Mesenchymal stem cell (in vitro differentiated cells and primary cell): ENCODE data around the gene FCER1G.

Experiments
- DNase-seq: peaks from one replicate; pipeline ENCODE4 v3.0.0-alpha.2; 2013
- H2AFZ ChIP-seq: one replicate; pipeline ENCODE4 v1.6.1; 2013; ENCODE audit warnings: low read depth, mild to moderate bottlenecking, control low read depth, inconsistent platforms, low read length, moderate library complexity
- H2AK5ac ChIP-seq: 2 replicates; pipeline ENCODE4 v1.6.1; 2013; ENCODE audit warnings: low read length, moderate library complexity, mild to moderate bottlenecking, inconsistent platforms; ENCODE audit not compliant: severe bottlenecking
- H2BK120ac ChIP-seq: one replicate; pipeline ENCODE4 v1.6.1; 2013; ENCODE audit warnings: low read depth, mild to moderate bottlenecking, inconsistent platforms, low read length, moderate library complexity
- H2BK12ac ChIP-seq, 2 experiments: one replicate each; pipeline ENCODE4 v1.6.1; 2013; ENCODE audit warnings: inconsistent platforms in 2 of 2, low read length in 2 of 2, mild to moderate bottlenecking in 2 of 2, moderate library complexity in 2 of 2, control low read depth in 1 of 2
- H2BK15ac ChIP-seq: one replicate; pipeline ENCODE4 v1.6.1; 2013; ENCODE audit warnings: mild to moderate bottlenecking, low read depth, inconsistent platforms; ENCODE audit not compliant: poor library complexity, severe bottlenecking
- H2BK5ac ChIP-seq: 2 replicates; pipeline ENCODE4 v1.6.1; 2013; ENCODE audit warnings: low read depth, mild to moderate bottlenecking, low read length, control low read depth, inconsistent platforms; ENCODE audit not compliant: poor library complexity, severe bottlenecking
- H3K14ac ChIP-seq, 2 experiments: one replicate each; pipeline ENCODE4 v1.6.1; 2013; ENCODE audit warnings: inconsistent platforms in 2 of 2, low read length in 2 of 2, control low read depth in 1 of 2, mild to moderate bottlenecking in 1 of 2, moderate library complexity in 1 of 2
- H3K18ac ChIP-seq, 2 experiments: one replicate each; pipeline ENCODE4 v1.6.1; 2013; ENCODE audit warnings: inconsistent platforms in 2 of 2, low read length in 2 of 2, control low read depth in 1 of 2, low read depth in 1 of 2, mild to moderate bottlenecking in 1 of 2
- H3K23ac ChIP-seq, 2 experiments: one replicate each; pipeline ENCODE4 v1.6.1; 2013; ENCODE audit warnings: inconsistent platforms in 2 of 2, low read length in 2 of 2, mild to moderate bottlenecking in 2 of 2, moderate library complexity in 2 of 2, control low read depth in 1 of 2
- H3K27ac ChIP-seq: 2 replicates; pipeline ENCODE4 v1.5.1; 2013; ENCODE audit warnings: mild to moderate bottlenecking, moderate library complexity, low read length, control low read depth, inconsistent platforms; ENCODE audit not compliant: poor library complexity, severe bottlenecking
- H3K27me3 ChIP-seq, 2 experiments: 2 replicates each; pipeline versions ENCODE4 v1.6.1 to v1.7.0; 2013; ENCODE audit warnings: low read length in 2 of 2, mild to moderate bottlenecking in 2 of 2, moderate library complexity in 2 of 2, control low read depth in 1 of 2, inconsistent platforms in 1 of 2; ENCODE audit not compliant: control insufficient read depth in 1 of 2, insufficient read depth in 1 of 2
- H3K36me3 ChIP-seq, 2 experiments: 2 replicates each; pipeline versions ENCODE4 v1.6.1 to v1.7.0; 2013; ENCODE audit warnings: low read length in 2 of 2, control low read depth in 1 of 2, inconsistent platforms in 1 of 2, low read depth in 1 of 2, mild to moderate bottlenecking in 1 of 2; ENCODE audit not compliant: insufficient read depth in 2 of 2, control insufficient read depth in 1 of 2
- H3K4ac ChIP-seq, 2 experiments: one replicate each; pipeline ENCODE4 v1.6.1; 2013; ENCODE audit warnings: inconsistent platforms in 2 of 2, low read length in 2 of 2, mild to moderate bottlenecking in 2 of 2, moderate library complexity in 2 of 2, control low read depth in 1 of 2, low read depth in 1 of 2
- H3K4me1 ChIP-seq: 2 replicates; pipeline ENCODE4 v1.6.1; 2013; ENCODE audit warnings: low read depth, low read length, control low read depth; ENCODE audit not compliant: control insufficient read depth, insufficient read depth
- H3K4me2 ChIP-seq: 2 replicates; pipeline ENCODE4 v1.6.1; 2013; ENCODE audit warnings: low read length, mild to moderate bottlenecking, inconsistent platforms; ENCODE audit not compliant: poor library complexity, severe bottlenecking
- H3K4me3 ChIP-seq, 2 experiments: 2 replicates each; pipeline versions ENCODE4 v1.5.1 to v1.7.0; 2013; ENCODE audit warnings: low read length in 2 of 2, mild to moderate bottlenecking in 2 of 2, control low read depth in 1 of 2, low read depth in 1 of 2; ENCODE audit not compliant: insufficient read depth in 1 of 2
- H3K79me1 ChIP-seq: replicated peaks from 2 replicates; pipeline ENCODE4 v1.6.1; 2013; ENCODE audit warnings: mild to moderate bottlenecking, control low read depth, low read length, inconsistent platforms; ENCODE audit not compliant: poor library complexity, severe bottlenecking
- H3K9ac ChIP-seq: 2 replicates; pipeline ENCODE4 v1.7.0; 2013; ENCODE audit warnings: mild to moderate bottlenecking, low read length, moderate library complexity
- H3K9me3 ChIP-seq: 2 replicates; pipeline ENCODE4 v1.7.0; 2013; ENCODE audit warnings: mild to moderate bottlenecking, low read length; ENCODE audit not compliant: control insufficient read depth
- H4K8ac ChIP-seq: one replicate; pipeline ENCODE4 v1.6.1; 2013; ENCODE audit warnings: inconsistent platforms, mild to moderate bottlenecking, low read length, moderate library complexity
- H4K91ac ChIP-seq: one replicate; pipeline ENCODE4 v1.6.1; 2013; ENCODE audit warnings: mild to moderate bottlenecking, low read length, inconsistent platforms
- WGBS: methylation state at CpG from one replicate; pipeline ENCODE4 v1.1.7; 2013; ENCODE audit warnings: mixed read lengths; 5-methylcytosine and 5-hydroxymethylcytosine counted together

Gene FCER1G

DNA sequence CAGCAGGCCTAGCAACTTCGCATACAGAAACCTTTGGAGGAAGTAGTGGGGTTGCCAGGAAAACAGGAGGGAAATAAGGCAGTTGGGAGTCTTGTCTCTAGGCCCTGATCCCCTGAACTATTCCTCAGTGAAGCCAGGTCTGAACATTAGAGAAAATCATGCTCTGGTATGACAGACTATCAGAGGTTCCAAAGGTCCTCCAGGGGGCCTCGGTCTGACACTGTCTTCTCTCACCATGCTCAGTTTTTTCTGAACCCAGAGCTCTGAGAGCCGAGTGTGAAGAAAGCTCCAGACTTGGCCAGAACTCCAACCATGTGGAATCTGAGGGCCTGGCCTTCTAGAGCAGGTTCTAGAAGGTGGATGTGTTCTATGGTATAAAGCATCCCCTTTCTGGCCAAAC lies 14.8 kb downstream of the FCER1G start:
- Histone ChIP-seq H3K14ac (no peak overlapping the region), H2AK5ac (no peak overlapping the region), H3K4me3 (no peak overlapping the region), H3K79me1 (peaks cover 14% of the 10 kb centered on the region), H3K4me1 (peaks cover 15% of the 10 kb centered on the region), H2BK120ac (no peak overlapping the region), H2BK5ac (no peak overlapping the region), H4K8ac (no peak overlapping the region), H3K18ac (no peak overlapping the region), H3K4me2 (no peak overlapping the region), H4K91ac (no peak overlapping the region), H3K27ac (no peak overlapping the region), H2BK15ac (no peak overlapping the region), H2AFZ (no peak overlapping the region), H3K36me3 (peaks cover 26 to 35% of the 10 kb centered on the region in 2 experiments), H3K23ac (no peak overlapping the region), H2BK12ac (no peak overlapping the region), H3K27me3 (no peaks in the 10 kb centered on the region), H3K9ac (peak overlapping the region; percentile 18), H3K9me3 (no peaks in the 10 kb centered on the region), H3K4ac (no peak overlapping the region)
- WGBS: 83% methylated on average over 3 of the region's 3 CpGs
- DNase-seq: no peak

- Histone ChIP-seq H3K79me1 (peaks cover 14% of the 10 kb centered on the region), H2AFZ (no peak overlapping the region), H3K27ac (no peak overlapping the region), H3K9ac (no peak overlapping the region), H3K4me3 (no peak overlapping the region), H2BK120ac (no peak overlapping the region), H3K4me2 (no peak overlapping the region), H2BK15ac (no peak overlapping the region), H3K9me3 (no peaks in the 10 kb centered on the region), H2AK5ac (no peak overlapping the region), H4K8ac (no peak overlapping the region), H2BK5ac (no peak overlapping the region), H3K27me3 (peaks cover 2% of the 10 kb centered on the region in 2 experiments), H3K18ac (no peak overlapping the region), H3K4me1 (peaks cover 13% of the 10 kb centered on the region), H3K36me3 (peaks cover 26 to 35% of the 10 kb centered on the region in 2 experiments), H3K23ac (no peak overlapping the region), H4K91ac (no peak overlapping the region), H3K4ac (no peak overlapping the region), H3K14ac (no peak overlapping the region), H2BK12ac (no peak overlapping the region)
- DNase-seq: no peak
- WGBS: 94% methylated on average over 7 of the region's 7 CpGs
These were observed 15.7 kb downstream of the FCER1G start for GRCh38 chr1:161230762-161231161.

DNA sequence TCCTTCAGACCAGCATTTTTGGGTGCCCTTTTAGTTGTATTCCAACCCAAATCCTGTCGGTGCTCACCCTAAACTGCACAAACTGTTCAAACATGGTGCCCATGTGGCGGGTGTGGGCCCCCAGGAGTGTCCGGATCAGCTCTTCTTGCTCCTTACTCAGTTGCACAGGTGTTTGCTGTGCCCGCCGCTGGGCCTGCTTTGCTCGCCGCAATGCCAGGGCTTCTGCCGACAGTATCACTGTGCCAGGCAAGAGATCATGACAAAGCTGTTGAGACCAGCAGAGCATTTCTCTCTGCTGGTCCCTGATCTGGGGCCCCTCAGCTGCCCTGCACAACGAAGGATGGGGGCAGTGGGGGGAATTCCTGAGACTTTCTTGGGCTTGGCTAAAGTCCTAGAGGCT lies 18.0 kb downstream of the FCER1G start:
- Histone ChIP-seq H3K79me1 (peaks cover 3% of the 10 kb centered on the region), H3K4ac (no peak overlapping the region), H3K4me1 (no peaks in the 10 kb centered on the region), H3K18ac (no peak overlapping the region), H4K8ac (no peak overlapping the region), H3K14ac (no peak overlapping the region), H2BK15ac (no peak overlapping the region), H3K23ac (no peak overlapping the region), H2AK5ac (no peak overlapping the region), H3K9ac (no peak overlapping the region), H4K91ac (no peak overlapping the region), H3K9me3 (no peaks in the 10 kb centered on the region), H3K27ac (no peak overlapping the region), H2AFZ (no peak overlapping the region), H2BK12ac (no peak overlapping the region), H2BK120ac (no peak overlapping the region), H2BK5ac (no peak overlapping the region), H3K27me3 (peaks cover 5 to 8% of the 10 kb centered on the region in 2 experiments), H3K4me2 (no peak overlapping the region), H3K36me3 (peaks cover 24 to 30% of the 10 kb centered on the region in 2 experiments), H3K4me3 (no peak overlapping the region)
- DNase-seq: no peak
- 86% methylated on average over 9 of the region's 9 CpGs for WGBS

DNA sequence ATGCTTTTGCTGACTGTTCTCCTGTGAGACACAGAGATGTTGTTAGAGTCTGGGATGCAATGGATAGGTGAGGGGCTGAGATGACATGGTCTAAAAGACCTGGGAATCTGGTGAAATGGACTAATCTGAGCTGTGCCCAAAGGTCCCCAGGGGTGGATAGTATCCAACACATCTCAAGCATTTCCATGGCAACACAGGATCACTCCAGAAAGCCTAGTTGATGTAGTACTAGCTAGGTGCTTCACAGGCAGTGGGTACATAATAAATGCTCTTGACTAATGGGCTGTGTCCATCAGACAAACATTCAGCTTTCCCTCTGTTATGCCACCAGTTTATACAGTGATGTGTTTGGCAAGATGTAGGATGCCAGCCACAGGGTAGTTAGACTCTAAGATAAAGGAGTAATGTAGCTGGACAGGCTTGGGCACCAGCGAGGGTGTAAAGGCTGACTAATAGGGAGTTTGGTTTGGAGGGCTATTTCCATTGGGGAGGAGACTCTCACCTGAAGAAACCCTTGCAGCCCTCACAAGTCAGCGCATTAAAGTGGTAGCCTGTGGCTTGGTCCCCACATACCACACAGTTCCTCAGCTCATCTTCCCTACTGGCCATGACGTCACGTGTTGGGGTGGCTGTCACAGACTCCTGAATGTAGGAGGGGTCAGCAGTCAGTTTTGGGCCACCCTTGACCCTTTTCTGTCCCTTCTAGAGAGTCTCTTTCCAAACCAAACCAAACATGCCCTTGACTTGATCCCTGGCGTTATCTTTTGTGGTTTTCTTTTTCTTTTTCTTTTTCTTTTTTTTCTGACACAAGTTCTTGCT lies 21.1 kb downstream of the FCER1G start:
- H2BK15ac ChIP-seq: no peak overlapping the region
- H3K4me2 ChIP-seq: no peak overlapping the region
- no peak overlapping the region for H3K9ac ChIP-seq
- DNase-seq: no peak
- H3K23ac ChIP-seq: no peak overlapping the region
- H3K18ac ChIP-seq: no peak overlapping the region
- no peak overlapping the region for H2AFZ ChIP-seq
- H3K36me3 ChIP-seq: peaks cover 0 to under 1% of the 10 kb centered on the region in 2 experiments
- H4K91ac ChIP-seq: no peak overlapping the region
- H3K4me1 ChIP-seq: no peaks in the 10 kb centered on the region
- no peaks in the 10 kb centered on the region for H3K9me3 ChIP-seq
- H3K27ac ChIP-seq: no peak overlapping the region
- H2BK120ac ChIP-seq: no peak overlapping the region
- H3K27me3 ChIP-seq: peaks cover 5 to 8% of the 10 kb centered on the region in 2 experiments
- H3K4ac ChIP-seq: no peak overlapping the region
- no peak overlapping the region for H4K8ac ChIP-seq
- WGBS: 96% methylated on average over 5 of the region's 5 CpGs
- no peak overlapping the region for H3K4me3 ChIP-seq
- H3K79me1 ChIP-seq: no peaks in the 10 kb centered on the region
- H3K14ac ChIP-seq: no peak overlapping the region
- H2BK12ac ChIP-seq: no peak overlapping the region
- H2BK5ac ChIP-seq: no peak overlapping the region
- no peak overlapping the region for H2AK5ac ChIP-seq
